Choroid plexus epithelial cell (primary cell): ENCODE data around the gene ALDOA.
A peak's percentile ranks its signal among the peaks of the same experiment; 100 is the strongest.
"Not testable (repeated sequence)": the region's sequence is repeated elsewhere in the genome, so short reads cannot be mapped to it uniquely, and the experiment has no call there.

ENCODE experiments used
- DNase-seq: peaks from one replicate; pipeline ENCODE4 v3.0.0-alpha.2; 2010; ENCODE audit warnings: low read depth
- H3K4me3 ChIP-seq: 2 replicates; pipeline ENCODE4 v1.5.1; 2011; ENCODE audit warnings: low read depth, mild to moderate bottlenecking, control low read depth, low read length, moderate library complexity
- CTCF ChIP-seq: conservative IDR thresholded peaks from 2 replicates; pipeline ENCODE4 v1.5.1; 2011; ENCODE audit warnings: low read depth, mild to moderate bottlenecking, control low read depth, inconsistent platforms, low read length, moderate library complexity

Gene ALDOA

GRCh38 chr16:30065102-30065942, at the start of gene ALDOA:
ALDOA (plus strand) TSS chr16:30065760; CDS start chr16:30066898, 1,138 bp downstream.
- TF ChIP-seq CTCF, result no peak
- peak within 1 kb of the TSS; percentile 100 for H3K4me3 ChIP-seq
- DNase-seq, result peak; percentile 99

GRCh38 chr16:30016555-30017276, 48.8 kb upstream of the ALDOA start:
- no peak for DNase-seq
- TF ChIP-seq CTCF, result no peak
- no peak overlapping the region for H3K4me3 ChIP-seq

GRCh38 chr16:30017277-30017656, 48.3 kb upstream of the ALDOA start:
- TF ChIP-seq CTCF, result no peak
- DNase-seq, result no peak
- H3K4me3 ChIP-seq, result no peak overlapping the region

GRCh38 chr16:30017937-30018336, 47.6 kb upstream of the ALDOA start:
- H3K4me3 ChIP-seq, DNase-seq: not testable (repeated sequence)

GRCh38 chr16:30018731-30019158, 46.8 kb upstream of the ALDOA start:
- peak; percentile 34 for DNase-seq
- no peak for TF ChIP-seq CTCF

GRCh38 chr16:30022887-30023286, 42.7 kb upstream of the ALDOA start, which contains the start of gene C16orf92:
C16orf92 (plus strand) TSS chr16:30023198; CDS start chr16:30023341, 143 bp downstream.
- H3K4me3 ChIP-seq, result no peak within 1 kb of the TSS
- no peak for DNase-seq
- no peak for TF ChIP-seq CTCF

More at GRCh38 chr16:30018731-30019158, 46.8 kb upstream of the ALDOA start:
- H3K4me3 ChIP-seq, result no peak overlapping the region

GRCh38 chr16:30023586-30023985, 42.0 kb upstream of the ALDOA start:
- DNase-seq, result no peak
- no peak for TF ChIP-seq CTCF
- H3K4me3 ChIP-seq, result no peak overlapping the region
